OCI-LY3 (cell line): ENCODE data around the gene CAPZA3.

Source experiments
- EZH2phosphoT487 ChIP-seq: fragments of 200-600 bp; shearing (Covaris generic); IDR thresholded peaks from 2 replicates; pipeline ENCODE4 v1.6.1; 2018; ENCODE audit warnings: antibody characterized with exemption, mixed run types, low read depth
- TF ChIP-seq, protein P1 (sequence below): fragments of 200-600, 300-600 bp; sonication (generic); IDR thresholded peaks from 2 replicates; pipeline ENCODE4 v1.5.1; 2014; ENCODE audit warnings: antibody characterized with exemption, low read length, low read depth

GRCh38 chr12:18782827-18783226, 44.9 kb downstream of the CAPZA3 start:
- TF ChIP-seq, protein P1, sequence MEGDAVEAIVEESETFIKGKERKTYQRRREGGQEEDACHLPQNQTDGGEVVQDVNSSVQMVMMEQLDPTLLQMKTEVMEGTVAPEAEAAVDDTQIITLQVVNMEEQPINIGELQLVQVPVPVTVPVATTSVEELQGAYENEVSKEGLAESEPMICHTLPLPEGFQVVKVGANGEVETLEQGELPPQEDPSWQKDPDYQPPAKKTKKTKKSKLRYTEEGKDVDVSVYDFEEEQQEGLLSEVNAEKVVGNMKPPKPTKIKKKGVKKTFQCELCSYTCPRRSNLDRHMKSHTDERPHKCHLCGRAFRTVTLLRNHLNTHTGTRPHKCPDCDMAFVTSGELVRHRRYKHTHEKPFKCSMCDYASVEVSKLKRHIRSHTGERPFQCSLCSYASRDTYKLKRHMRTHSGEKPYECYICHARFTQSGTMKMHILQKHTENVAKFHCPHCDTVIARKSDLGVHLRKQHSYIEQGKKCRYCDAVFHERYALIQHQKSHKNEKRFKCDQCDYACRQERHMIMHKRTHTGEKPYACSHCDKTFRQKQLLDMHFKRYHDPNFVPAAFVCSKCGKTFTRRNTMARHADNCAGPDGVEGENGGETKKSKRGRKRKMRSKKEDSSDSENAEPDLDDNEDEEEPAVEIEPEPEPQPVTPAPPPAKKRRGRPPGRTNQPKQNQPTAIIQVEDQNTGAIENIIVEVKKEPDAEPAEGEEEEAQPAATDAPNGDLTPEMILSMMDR, result no peak
- no peak for TF ChIP-seq EZH2phosphoT487
